Fibroblast of mammary gland (primary cell): ENCODE results near the gene MATK.

ENCODE experiments used
- DNase-seq: peaks from one replicate; pipeline ENCODE4 v3.0.0-alpha.2; 2010; ENCODE audit warnings: low read depth
- H3K4me3 ChIP-seq: 2 replicates; pipeline ENCODE4 v1.5.1; 2011; ENCODE audit warnings: low read depth, mild to moderate bottlenecking, low read length, moderate library complexity; ENCODE audit not compliant: control insufficient read depth
- CTCF ChIP-seq: conservative IDR thresholded peaks from 2 replicates; pipeline ENCODE4 v1.5.1; 2011; ENCODE audit warnings: low read depth, low read length, inconsistent platforms; ENCODE audit not compliant: control insufficient read depth, insufficient read depth

Gene MATK

GRCh38 chr19:3750211-3750610 lies 36.0 kb downstream of the MATK start:
- no peak overlapping the region for H3K4me3 ChIP-seq
- DNase-seq = no peak
- TF ChIP-seq CTCF = no peak

- no peak for TF ChIP-seq CTCF
Measured at GRCh38 chr19:3748965-3749364, 37.2 kb downstream of the MATK start.

GRCh38 chr19:3746371-3747056 lies 39.7 kb downstream of the MATK start:
- H3K4me3 ChIP-seq = no peak overlapping the region
- DNase-seq = no peak
- no peak for TF ChIP-seq CTCF

More at GRCh38 chr19:3748965-3749364, 37.2 kb downstream of the MATK start:
- DNase-seq = no peak
- no peak overlapping the region for H3K4me3 ChIP-seq

GRCh38 chr19:3745363-3746045 lies 40.7 kb downstream of the MATK start:
- DNase-seq = no peak
- H3K4me3 ChIP-seq = no peak overlapping the region
- no peak for TF ChIP-seq CTCF

GRCh38 chr19:3743486-3743885 lies 42.7 kb downstream of the MATK start:
- peak; percentile 18 for DNase-seq
- TF ChIP-seq CTCF = no peak
- no peak overlapping the region for H3K4me3 ChIP-seq

GRCh38 chr19:3740431-3740830 lies 45.8 kb downstream of the MATK start:
- H3K4me3 ChIP-seq = no peak overlapping the region
- no peak for DNase-seq
- TF ChIP-seq CTCF = no peak
